Hematopoietic multipotent progenitor cell treated with erythropoietin and hydrocortisone succinate and interleukin-3 and kit ligand, for 6 days (in vitro differentiated cells): ENCODE data around the gene VPS37C.
"Not testable (repeated sequence)": the region's sequence is repeated elsewhere in the genome, so short reads cannot be mapped to it uniquely, and the experiment has no call there.

Source experiments
- DNase-seq: peaks from one replicate; pipeline ENCODE4 v3.0.0-alpha.2; 2015

VPS37C gene

DNA sequence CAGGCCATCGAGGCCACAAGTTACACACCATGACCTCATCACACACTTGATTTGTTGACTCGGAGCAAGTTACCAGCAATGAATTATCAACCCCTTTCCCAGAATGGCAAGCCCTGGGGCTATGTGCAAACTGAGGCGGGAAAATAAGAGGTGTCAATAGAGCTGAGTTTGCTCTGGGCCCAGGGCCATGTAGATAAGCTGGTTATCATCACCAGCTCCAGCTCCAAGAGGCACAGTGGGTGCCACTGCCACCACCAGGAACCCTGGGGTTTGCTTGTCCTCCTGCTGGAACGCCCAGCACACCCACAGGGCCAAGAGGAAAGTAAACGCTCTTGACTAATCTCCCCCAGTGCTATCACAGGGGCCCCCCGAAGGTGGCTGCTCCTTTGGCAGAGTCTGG lies 13.0 kb upstream of the VPS37C start:
- DNase-seq: peak; percentile 69

DNA sequence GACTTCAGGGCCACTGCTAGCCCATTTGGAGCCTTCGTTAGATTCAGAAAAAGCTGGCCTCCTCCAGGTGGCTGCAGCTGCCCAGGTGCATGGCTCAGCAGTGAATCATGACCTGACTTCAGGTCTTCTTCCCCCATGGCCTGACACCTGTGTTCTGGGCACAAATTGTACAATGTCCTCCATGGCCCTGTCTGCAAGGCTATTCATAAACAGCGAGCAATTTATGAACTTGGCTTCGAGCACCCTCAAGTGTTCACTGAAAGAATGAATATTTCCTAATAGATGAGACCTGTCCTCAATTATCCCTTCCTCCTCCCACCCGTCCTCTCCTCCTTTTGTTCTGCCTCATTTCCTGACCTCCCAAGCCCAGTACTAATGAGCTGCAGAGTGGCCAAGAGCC lies 12.2 kb upstream of the VPS37C start:
- no peak for DNase-seq

DNA sequence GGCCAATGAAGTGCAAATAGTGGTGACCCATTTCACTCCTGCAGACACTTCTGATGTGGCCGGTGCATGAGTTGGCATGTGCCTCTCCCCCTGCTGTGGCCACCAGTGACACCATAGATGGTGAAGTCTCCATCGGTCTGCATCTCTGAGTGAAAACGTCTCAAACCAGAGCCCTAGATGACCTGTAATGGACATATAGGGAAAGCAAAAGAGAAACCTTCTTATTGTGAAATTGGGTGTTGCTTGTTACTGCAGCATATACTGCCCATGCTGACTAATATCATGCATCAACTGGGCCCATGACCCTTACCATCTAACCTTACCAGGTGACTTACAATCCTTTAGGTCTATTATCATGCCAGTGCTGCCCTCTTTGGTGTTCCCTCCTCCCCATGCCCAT lies 11.7 kb upstream of the VPS37C start:
- DNase-seq: no peak

DNA sequence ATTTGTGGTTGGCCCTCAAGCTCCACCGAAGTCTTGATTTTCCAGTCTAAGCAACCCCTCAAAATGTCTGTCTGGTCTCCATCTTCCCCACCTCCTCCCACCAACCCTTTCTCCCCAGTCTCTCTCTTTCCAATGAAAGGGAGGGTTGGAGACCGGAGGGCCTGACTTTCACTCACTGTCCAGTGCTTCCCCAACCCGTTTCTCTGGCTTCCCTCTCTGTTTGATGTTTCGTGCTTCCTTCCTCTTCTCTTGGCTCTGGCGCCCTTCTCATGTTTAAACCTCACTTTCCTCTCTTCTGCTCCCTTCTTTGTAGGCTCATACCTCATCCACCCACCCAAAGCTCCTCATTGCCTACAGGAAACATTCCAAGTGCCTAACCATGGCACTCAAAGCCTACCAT lies 11.1 kb upstream of the VPS37C start:
- DNase-seq: no peak

DNA sequence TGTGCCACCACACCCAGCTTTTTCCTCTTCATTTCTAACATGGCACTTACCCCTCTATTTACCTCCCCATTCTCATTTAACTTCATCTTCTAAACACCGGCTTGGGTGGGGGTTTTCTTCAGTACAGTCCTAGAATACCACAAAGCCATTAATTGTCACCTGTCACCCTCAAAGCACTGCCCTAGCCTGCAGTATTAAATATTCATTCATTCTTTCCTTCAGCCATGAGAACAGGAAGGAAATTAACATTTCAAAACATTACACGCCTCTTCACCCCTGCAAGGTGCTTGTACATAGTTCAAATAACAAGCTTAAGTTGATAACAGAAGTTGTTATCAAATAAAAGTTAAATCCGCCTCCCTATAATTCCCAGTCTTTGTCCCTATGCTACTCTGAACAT lies 10.7 kb upstream of the VPS37C start:
- DNase-seq: no peak

DNA sequence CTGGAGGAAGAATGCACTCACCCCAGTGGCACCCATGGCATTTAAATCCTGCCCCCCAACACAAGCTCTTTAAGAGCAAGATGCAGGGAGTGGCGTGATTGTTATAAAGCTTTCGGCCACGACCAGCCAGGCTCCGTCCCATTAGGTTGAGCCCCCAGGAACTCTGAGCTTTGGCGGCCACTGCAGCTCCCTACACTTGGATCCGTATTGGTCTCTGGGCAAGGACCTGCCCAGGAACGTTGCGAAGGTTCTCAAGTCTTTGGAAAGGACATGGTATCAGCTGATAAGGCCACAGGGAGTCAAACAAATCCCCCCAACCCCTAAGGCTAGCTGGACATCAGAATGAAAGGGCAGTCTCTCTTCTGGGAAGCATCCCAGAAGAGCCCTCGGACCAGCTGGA lies 9.3 kb upstream of the VPS37C start:
- no peak for DNase-seq

DNA sequence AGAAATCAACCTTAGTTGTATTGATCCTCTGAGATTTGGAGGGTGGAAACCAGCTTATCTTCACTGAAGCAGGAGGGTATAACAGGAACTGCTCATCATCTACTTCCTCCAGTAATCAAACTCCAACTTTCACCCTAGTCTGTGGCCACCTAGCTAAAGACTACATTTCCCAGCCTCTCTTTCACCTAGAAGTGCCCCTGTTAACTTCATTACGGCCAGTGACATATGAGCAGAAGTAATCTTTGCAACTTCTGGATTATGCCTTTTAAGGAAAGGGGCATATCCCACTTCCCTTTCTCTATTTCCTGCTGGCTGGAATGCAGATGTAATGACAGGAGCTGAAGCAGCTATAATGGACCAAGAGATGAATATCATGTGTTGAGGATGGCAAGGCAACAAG lies 7.6 kb upstream of the VPS37C start:
- peak; percentile 38 for DNase-seq

DNA sequence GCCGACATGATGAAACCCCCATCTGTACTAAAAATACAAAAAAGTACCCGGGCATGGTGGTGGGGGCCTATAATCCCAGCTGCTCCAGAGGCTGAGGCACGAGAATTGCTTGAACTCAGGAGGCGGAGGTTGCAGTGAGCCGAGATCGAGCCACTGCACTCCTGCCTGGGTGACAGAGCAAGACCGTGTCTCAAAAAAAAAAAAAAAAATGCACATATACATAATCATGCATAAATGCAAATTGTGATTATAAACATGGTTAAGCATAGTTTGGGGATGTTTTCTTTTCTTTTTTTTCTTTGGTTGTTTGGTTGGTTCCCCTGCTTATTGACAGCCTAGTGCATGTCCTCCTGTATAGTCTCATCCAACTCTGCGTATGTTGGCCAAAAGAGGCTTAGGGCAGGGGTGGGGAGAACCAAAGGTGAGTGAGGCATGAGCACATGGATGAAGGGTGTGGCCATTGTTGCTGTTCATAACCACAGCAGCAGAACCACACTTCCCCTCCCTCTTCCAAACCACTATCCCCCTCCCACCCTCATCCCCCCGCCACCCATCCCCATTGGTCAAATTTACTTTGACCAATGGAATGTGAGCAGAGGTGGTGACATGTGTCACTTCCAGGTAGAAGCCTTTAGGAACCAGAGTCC lies 6.9 kb upstream of the VPS37C start:
- DNase-seq: no peak

DNA sequence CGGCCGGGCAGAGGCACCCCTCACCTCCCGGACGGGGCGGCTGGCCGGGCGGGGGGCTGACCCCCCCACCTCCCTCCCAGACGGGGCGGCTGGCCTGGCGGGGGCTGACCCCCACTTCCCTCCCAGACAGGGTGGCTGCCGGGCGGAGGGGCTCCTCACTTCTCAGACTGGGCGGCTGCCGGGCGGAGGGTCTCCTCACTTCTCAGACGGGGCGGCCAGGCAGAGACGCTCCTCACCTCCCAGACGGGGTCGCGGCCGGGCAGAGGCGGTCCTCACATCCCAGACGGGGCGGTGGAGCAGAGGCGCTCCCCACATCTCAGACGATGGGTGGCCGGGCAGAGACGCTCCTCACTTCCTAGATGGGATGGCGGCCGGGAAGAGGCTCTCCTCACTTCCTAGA lies 5.1 kb upstream of the VPS37C start:
- not testable (repeated sequence) for DNase-seq

DNA sequence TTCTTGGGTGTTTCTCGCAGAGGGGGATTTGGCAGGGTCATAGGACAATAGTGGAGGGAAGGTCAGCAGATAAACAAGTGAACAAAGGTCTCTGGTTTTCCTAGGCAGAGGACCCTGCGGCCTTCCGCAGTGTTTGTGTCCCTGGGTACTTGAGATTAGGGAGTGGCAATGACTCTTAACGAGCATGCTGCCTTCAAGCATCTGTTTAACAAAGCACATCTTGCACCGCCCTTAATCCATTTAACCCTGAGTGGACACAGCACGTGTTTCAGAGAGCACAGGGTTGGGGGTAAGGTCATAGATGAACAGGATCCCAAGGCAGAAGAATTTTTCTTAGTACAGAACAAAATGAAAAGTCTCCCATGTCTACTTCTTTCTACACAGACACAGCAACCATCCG lies 4.6 kb upstream of the VPS37C start:
- DNase-seq: not testable (repeated sequence)

DNA sequence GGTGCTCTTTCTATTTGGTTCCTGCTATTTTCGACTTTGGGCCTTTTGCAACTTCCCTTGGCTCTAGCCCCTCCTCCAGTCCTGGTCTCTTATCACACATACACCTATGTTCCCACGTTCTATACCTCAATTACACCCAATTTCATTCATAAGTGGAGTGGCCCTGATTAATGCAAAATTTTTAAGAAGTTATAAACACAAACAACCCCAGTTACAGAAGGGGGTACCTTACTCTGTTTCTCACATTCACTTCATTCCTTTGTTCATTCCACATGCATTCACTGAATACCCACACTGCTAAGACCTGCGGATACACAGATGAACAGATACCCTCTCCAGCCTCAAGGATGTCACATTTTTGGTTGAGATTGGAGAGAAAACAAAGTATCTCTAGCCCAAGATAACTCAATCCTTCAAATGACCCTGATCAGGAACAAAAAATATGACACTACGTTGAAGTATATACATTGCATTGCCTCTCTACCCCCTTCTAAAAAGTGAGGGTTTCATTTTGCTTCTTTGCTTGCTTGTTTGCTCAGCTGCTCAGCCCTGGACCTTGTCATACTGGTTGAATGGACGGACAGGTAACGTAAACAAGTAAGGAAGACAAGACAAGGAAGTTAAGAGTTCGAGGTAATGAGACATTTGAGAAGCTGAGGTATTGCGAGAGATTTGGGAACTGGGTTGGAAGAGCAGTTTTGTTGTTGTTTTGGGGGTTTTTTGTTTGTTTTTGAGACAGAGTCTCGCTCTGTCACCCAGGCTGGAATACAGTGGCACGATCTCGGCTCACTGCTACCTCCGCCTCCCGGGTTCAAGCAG lies 3.6 kb upstream of the VPS37C start:
- no peak for DNase-seq

DNA sequence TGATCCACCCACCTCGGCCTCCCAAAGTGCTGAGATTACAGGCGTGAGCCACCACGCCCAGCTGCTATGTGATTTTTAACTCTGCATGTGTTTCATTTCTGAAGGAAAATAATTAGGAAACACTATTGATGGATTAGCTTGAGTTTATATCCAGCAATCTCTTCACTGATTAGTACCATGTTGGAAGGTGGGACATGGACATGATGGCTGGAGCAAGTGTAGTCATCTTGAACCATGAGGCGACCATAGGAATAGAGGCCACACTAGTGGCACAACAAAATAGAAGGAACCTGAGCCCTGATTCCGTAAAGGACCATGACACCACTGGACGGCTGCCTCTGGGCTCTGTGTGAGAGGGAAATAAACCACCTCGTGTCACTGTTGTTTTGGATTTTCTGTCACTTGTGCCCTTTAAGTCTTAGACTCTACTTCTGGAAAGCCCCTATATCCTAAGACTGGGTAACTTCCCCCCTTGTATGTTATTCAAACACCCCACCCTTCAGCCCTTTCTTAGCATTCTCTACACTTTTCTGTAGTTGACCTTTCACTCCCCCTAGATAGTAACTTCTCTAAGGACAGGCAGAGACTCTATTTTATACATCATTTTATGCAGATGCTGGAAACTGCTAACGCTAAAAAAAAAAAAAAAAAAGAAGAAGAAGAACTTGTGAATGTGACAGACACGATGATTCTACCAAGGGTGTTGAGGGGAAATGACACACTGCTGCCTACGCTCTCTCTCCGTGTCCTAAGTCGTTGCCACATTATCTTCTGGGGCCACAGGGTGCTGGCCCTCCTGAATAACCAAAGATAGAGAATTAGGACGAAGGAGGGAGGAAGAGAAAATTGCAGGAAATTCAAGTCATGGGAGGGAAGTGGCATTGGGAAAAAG lies 2.7 kb upstream of the VPS37C start:
- DNase-seq: peak; percentile 78

DNA sequence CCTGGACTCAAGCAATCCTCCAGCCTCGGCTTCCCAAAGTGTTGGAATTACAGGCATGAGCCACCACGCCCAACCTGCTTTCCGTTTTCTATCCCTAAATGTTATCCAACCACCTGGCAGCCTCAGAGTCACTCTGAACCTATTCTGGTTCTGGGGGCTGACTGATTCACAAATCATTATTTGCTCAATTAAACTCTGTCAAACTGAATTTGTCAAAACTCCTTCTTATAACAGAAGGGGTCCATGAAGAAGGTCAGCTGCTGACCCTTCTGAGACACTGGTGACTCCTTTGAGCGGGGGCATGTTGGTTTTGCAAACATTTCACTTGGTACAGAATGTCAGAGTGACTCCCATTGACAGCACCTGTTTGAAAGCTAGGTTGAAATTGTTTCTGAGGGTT lies 1.8 kb upstream of the VPS37C start:
- DNase-seq: no peak

DNA sequence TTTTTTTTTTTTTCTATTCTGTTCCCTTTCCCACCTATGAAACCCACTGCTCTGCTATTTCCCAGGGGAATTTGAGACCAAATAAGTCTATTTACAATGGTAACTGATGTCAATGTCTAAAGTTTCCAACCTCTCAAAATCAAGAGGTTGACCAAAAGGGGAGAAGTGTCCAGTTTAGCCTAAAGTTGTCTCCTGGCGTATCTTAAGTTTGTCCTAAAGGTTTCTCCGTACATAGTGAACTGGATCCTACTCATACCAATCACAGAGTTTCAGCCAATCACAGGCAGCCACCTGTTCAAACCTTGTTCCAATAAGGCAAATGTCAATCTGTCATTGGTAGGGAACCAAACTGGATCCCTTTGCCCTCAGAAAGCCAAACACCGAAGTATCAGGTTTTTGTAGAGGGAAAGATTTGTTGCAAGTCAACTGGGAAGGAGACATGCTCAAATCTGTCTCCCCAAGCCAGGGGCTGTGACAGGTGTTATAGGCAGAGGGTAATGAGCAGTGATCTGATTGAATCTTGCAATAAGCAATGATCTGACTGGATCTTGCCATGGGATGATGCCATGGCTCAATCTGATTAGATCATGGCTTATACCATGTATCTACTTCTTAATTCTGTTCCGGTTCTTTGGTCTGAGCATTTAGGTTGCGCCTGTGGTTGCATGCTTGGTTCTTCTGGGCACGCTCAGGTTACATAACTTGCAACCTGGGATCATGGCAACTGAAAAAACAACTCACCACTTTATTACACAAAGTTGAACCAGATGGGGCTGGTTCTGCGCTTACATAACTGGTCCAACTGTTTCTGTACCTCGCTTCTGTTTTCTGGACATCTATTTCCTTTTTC lies 1.1 kb upstream of the VPS37C start:
- peak; percentile 57 for DNase-seq

DNA sequence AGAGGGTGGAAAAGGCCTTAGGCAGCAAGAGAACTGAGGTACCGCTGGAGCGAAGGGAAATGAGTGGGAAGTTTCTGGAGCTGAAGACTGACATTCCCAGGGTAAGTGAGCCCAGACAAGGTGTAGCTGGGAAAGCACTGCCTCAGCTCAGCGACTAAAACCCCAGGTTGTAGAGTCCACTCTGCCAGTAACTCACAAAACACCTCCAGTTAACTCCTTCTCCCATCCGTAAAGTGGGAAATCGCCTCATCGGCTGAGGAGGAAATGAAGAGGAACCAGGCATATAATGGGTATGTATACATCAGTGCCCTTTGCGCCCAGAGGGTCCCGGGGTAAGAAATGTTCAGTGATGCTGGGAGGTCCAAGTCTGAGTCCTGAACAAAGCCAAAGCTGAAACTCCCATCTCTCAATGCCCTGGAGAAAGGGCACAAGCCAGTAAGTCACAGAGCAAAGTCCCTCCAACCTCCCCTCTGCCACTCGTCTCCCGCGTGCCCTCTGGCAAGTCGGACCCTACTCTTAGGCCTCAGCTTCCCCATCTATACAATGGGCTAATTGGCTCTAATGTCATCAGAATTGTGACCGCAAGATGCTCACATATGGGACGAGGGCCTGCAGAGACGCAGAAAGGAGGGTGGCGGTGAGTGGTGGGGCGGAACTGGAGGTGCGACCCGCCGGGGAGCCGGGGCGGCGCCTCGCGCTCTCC lies 588 bp downstream of the VPS37C start:
- no peak for DNase-seq

DNA sequence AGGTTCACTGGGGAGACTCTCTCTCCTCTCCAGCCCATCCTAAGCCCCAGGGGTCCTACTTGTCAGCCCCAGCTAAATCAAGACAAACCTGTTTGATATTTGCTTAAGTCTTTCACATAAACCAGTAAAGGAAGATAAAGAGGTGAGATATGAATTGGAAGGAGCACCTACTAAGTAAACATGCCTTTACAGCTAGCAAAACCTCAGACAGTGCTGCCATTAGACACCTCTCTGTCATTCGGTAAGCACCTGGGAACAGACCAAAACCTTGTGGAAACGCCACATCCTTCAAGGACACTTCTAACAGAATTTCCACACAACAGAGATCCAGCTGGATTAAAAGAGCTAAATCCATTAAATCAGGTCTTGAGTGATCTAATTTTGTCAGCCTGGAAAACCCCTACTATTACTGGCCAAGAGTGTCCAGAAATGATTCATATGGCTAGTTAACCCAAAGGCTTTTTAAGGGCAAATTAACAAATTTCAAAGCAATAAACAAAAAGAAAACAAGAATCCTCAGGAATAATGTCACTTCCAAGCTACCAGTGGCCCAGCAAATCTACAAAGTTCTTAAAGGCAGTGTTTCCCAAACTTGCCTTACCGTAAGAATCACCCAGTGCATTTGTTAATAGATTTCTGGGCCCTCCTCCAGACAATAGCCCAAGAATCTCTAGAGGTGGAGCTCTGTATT lies 2.4 kb downstream of the VPS37C start:
- DNase-seq: no peak

DNA sequence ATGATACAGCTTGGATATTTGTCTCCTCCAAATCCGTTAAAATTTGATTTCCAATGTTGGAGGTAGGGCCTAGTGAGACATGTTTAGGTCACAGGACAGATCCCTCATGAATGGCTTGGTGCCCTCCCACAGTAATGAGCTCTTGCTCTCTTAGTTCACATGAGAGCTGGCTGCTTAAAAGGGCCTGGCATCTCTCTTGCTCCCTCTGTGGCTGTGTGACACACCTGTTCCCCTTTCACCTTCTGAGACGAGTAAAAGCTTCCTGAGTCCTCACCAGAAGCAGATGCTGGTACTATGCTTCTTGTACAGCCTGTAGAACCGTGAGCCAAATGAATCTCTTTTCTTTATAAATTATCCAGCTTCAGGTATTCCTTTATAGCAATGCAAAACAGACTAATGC lies 3.5 kb downstream of the VPS37C start:
- no peak for DNase-seq

DNA sequence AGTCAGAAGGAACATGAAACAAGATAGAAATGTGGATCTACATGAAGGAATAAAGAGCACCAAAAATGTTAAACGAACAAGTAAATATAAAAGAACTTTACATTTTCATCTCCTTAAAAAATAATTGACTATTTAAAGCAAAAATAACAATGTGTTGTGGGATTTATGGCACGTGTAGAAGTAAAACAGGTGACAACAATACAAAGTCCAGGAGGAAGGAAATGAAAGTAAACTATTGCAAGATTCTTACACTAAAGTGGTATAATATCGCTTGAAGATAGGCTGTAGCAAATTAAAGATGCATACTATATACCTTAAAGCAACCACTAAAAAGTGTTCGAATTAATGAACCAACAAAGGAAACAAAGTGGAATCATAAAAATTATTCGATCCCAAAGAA lies 5.5 kb downstream of the VPS37C start:
- no peak for DNase-seq

DNA sequence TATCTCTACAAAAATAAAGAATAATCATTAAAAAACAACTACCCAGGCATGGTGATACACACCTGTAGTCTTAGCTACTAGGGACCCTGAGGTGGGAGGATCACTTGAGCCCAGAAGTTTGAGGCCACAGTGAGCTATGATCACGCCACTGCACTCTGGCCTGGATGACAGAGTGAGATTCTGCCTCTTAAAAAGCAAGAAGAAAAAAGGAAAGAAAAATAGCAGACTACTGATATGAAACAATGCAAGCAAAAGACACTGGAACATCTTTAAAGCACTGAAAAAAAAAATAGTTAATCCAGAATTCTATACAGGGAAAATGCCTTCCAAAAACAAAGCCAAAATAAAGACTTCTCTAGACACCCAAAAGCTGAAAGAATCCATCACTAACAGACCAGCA lies 5.9 kb downstream of the VPS37C start:
- DNase-seq: no peak

DNA sequence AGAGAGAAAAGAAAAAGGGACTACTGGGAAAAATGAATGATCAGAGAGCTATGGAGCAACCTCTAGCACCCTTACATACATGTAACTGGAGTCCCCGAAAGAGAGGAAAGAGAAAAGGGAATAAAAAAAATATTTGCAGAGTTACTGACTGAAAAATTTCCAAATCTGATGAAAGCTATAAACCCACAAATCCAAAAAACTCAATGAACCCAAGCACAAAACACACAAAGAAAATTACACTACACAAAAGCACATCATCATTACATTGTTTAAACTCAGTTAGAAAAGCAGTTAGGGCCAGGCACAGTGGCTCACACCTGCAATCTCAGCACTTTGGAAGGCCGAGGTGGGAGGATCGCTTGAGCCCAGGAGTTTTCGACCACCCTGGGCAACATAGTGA lies 6.7 kb downstream of the VPS37C start:
- DNase-seq: no peak

DNA sequence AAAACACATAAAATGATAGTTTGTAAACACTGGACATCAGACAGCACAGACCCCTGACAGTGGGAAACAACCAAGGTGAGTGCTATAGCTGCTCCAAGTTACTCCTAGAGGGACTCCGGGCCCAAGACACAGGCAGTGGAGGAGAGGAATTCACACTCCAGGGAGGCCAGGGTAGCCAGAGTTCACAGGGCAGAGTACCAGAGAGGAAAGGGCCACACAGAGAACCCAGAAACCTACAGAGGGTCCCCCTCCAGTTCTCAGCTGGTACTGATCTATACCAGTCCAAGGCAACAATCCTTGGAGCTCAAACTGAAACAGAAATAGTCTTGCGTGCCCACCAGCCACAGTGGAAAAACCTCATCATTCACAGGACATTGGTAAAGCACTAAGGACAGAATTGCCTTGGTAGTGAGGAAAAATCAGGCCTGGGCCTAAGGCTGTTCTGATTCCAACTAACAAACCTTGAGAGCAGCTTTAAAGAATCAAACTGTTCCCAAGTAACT lies 7.6 kb downstream of the VPS37C start:
- no peak for DNase-seq
